Fibroblast of the aortic adventitia (primary cell): ENCODE results near the gene MYLK. TPM values are rescaled to one million over a fixed set of nuclear protein-coding genes. Genes with fewer than 3 reads are reported as not detected.

Experiments
- DNase-seq: peaks from one replicate; pipeline ENCODE4 v3.0.0-alpha.2; 2010; ENCODE audit warnings: low read depth
- H3K4me3 ChIP-seq: 2 replicates; pipeline ENCODE4 v1.5.1; 2011; ENCODE audit warnings: low read depth, mild to moderate bottlenecking, control low read depth, low read length, moderate library complexity
- CTCF ChIP-seq: IDR thresholded peaks from 2 replicates; pipeline ENCODE4 v1.5.1; 2011; ENCODE audit warnings: mild to moderate bottlenecking, low read length, control low read depth, inconsistent platforms; ENCODE audit not compliant: insufficient read depth
- total RNA-seq: library from RNA; depleted of rRNA; stranded (reverse); fragments of >200 nt; gene quantifications from 2 replicates; pipeline ENCODE4 v1.2.3, GENCODE V29; 2012; ENCODE audit warnings: low replicate concordance

MYLK gene
- total RNA-seq, 1 donor, result 74.7 TPM

- no peak for DNase-seq
- TF ChIP-seq CTCF, result no peak
- H3K4me3 ChIP-seq, result no peak overlapping the region
Observed at GRCh38 chr3:123785602-123786001, 98.5 kb downstream of the MYLK start.

DNA sequence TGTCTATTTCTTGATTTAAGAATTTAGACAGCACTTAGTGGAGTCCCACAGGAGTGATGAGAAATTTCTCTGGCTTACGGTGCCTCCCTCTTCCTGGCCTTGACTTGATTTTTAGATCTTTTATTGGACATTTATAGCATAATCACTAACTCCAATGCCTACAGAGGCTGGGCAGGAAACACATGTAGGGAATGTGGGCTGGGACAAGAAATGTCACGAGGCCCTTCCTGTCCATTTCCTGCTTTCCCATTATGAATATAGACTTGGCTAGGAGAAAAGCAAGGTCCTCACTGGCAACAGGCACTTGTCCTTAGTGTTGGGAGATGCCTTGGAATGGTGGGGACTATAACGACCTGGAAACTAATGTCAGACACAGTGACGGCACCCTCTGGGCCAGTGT lies 100.3 kb downstream of the MYLK start:
- TF ChIP-seq CTCF, result no peak
- H3K4me3 ChIP-seq, result no peak overlapping the region
- DNase-seq, result no peak

DNA sequence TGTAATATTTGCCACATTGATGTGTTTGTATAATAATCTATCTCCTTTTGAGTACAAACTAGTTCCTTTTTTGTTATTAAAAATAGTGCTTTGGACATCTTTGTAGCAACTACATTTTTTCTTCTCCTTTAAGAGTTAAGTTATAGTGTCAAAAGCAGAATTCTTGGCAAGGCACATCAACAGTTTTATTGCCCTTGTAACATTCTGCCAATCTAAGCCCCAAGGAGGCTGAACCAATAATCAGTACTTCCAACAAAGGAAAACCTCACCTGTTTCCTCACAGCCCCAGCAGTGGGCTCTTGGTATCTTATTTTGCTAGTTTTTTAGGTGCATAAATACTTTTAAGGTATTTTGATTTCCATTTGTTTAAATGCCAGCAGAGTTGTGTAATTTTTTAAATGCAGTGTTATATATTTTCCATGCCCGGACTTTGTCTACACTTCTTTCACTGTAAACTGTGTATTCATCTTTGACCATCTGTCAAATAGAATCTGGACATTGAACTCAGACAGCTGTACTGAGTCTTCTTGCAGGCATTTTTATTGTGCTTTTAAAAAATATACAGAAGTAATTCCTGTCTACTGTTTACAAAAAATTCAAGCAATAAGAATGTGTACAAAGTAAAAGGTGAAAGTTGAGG lies 101.0 kb downstream of the MYLK start:
- no peak overlapping the region for H3K4me3 ChIP-seq
- DNase-seq, result no peak
- no peak for TF ChIP-seq CTCF

DNA sequence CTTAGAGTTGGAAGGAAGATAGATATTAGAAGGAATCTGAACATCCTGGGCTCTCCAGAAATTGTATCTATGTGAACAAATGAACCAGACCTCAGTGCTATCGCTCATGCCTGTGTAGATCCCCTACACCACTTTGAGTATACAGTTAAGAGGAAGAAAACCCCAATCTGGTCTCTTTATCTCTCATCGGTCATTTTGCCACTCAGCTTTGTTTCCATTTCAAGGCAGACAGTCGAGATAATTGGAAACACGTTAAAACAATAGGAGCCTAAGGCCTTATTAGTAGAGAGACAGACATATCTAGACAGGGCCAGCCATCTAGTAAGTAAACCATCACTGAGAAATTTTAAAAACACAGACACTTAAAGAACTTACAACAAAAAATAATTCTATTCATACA lies 101.6 kb downstream of the MYLK start:
- DNase-seq, result no peak
- TF ChIP-seq CTCF, result no peak
- H3K4me3 ChIP-seq, result no peak overlapping the region

GRCh38 chr3:123781571-123782275 lies 102.4 kb downstream of the MYLK start:
- H3K4me3 ChIP-seq, result no peak overlapping the region
- DNase-seq, result no peak
- no peak for TF ChIP-seq CTCF

DNA sequence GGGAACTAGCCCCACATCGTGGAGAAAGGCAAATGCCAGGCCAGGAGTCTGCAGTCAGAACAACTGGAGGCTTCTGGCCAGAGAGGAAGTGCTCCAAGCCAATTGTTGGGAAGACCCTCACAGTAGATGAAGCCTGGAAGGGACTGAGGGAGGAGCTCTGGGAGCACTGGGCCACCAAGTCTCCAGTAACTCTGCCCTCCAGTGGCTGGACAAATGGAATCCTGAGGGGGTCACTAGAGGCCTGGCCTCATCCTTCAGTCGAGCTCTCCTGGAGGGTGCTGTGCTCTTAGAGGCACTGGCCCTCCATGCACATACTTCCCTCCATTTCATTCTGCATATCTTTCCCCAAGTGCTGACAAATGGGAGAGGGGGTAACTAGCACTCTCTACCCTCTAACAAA lies 103.0 kb downstream of the MYLK start:
- H3K4me3 ChIP-seq, result no peak overlapping the region
- no peak for DNase-seq
- no peak for TF ChIP-seq CTCF
